ENCODE measurements around the gene MRPL37. TPM values are rescaled to one million over a fixed set of nuclear protein-coding genes. Genes with fewer than 3 reads are reported as not detected.

The MRPL37 gene
- total RNA-seq, 1 experiment from 2014 or later: 180 TPM

DNA sequence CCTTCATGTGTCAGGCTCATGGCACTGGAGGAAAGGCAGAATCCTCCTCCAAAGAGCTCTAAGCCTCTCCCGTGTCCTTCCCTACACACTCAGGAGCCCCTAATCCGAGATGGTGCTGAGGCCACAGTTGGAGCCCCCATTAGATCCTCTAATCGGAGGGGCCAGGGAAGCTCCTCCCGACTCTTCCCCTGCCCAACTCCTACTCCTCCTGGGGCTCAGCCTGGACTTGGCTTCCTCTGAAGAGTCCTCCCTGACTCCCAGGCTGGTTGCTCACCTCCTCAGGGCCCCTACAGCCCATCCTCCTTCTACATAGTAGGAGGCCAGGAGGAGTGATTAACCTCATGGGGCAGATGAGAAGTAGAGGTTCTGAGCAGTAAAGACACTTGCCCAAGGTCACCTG, 25.9 kb upstream of the MRPL37 start:
- POLR2A ChIA-PET (ENCODE audit: unreplicated experiment): no interaction called here

GRCh38 chr1:54176621-54177327, 23.2 kb upstream of the MRPL37 start:
- POLR2A ChIA-PET (ENCODE audit: unreplicated experiment): no interaction called here
- H3K4me3 ChIP-seq: no peak overlapping the region

More for the DNA sequence above, 25.9 kb upstream of the MRPL37 start:
- TF ChIP-seq EZH2 (IDR thresholded peaks at IDR 0.05; ENCODE audit: low read depth) (no peak), CTCF (conservative IDR thresholded peaks at IDR 0.05) (no peak)
- Histone ChIP-seq H3K9me3 (ENCODE audit: insufficient read depth, low read depth) (no peaks in the 10 kb centered on the region), H4K20me1 (ENCODE audit: insufficient read depth) (no peaks in the 10 kb centered on the region), H3K9me2 (ENCODE audit: insufficient read depth) (no peaks in the 10 kb centered on the region), H3K79me2 (ENCODE audit: low read depth) (no peaks in the 10 kb centered on the region), H3K36me3 (ENCODE audit: low read depth) (no peaks in the 10 kb centered on the region), H3K4me2 (no peak overlapping the region), H2AFZ (no peak overlapping the region), H3K27me3 (ENCODE audit: insufficient read depth, low read depth) (no peaks in the 10 kb centered on the region), H3K4me3 (no peak overlapping the region), H3K4me1 (replicated peaks; ENCODE audit: insufficient read depth) (no peaks in the 10 kb centered on the region), H3K27ac (no peak overlapping the region), H3F3A (ENCODE audit: insufficient read depth, low read depth) (no peaks in the 10 kb centered on the region)
- BruUV-seq (replicated peaks): no TSS peak
- DNase-seq: no peak
- intact Hi-C loops (cut with micrococcal nuclease; ENCODE audit: unreplicated experiment): no loop called here
- CTCF ChIA-PET: no interaction called here

DNA sequence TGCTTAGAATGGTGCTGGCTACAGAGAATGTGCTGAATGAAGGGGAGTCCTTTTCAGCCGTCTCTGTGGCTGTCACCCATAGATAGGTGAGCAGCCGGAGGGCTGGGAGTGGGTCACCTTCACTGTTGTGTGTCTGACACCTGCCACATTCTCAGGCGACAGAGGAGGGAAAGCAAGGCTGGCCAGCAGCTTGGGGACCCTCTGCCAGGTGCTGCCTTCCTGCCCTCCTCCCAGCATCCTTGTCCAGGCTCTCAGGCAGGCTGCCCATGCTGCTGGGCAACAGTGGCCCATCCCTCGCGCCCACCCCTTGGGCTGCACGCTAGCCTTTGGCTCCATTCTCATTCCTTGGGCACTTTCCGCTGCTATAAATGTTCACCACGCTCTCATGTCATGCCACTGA, 22.2 kb upstream of the MRPL37 start:
- H3K27ac ChIP-seq: no peak overlapping the region
- H4K20me1 ChIP-seq (ENCODE audit: insufficient read depth): no peaks in the 10 kb centered on the region
- POLR2A ChIA-PET (ENCODE audit: unreplicated experiment): no interaction called here
- no peak overlapping the region for H3K4me2 ChIP-seq
- no peak for DNase-seq
- H3K79me2 ChIP-seq (ENCODE audit: low read depth): no peaks in the 10 kb centered on the region
- no peak overlapping the region for H2AFZ ChIP-seq
- CTCF ChIA-PET: no interaction called here
- no peaks in the 10 kb centered on the region for H3K9me3 ChIP-seq (ENCODE audit: insufficient read depth, low read depth)
- no peaks in the 10 kb centered on the region for H3K36me3 ChIP-seq (ENCODE audit: low read depth)
- no peaks in the 10 kb centered on the region for H3K27me3 ChIP-seq (ENCODE audit: insufficient read depth, low read depth)
- H3K4me3 ChIP-seq: no peak overlapping the region
- no peaks in the 10 kb centered on the region for H3K4me1 ChIP-seq (replicated peaks; ENCODE audit: insufficient read depth)
- no peaks in the 10 kb centered on the region for H3K9me2 ChIP-seq (ENCODE audit: insufficient read depth)
- no peaks in the 10 kb centered on the region for H3F3A ChIP-seq (ENCODE audit: insufficient read depth, low read depth)
- no peak for TF ChIP-seq CTCF (conservative IDR thresholded peaks at IDR 0.05)
- no peak for TF ChIP-seq EZH2 (IDR thresholded peaks at IDR 0.05; ENCODE audit: low read depth)
- BruUV-seq (replicated peaks): no TSS peak
- intact Hi-C loops (cut with micrococcal nuclease; ENCODE audit: unreplicated experiment): no loop called here

More at GRCh38 chr1:54176621-54177327, 23.2 kb upstream of the MRPL37 start:
- Histone ChIP-seq H3K9me2 (ENCODE audit: insufficient read depth) (no peaks in the 10 kb centered on the region), H3K27ac (no peak overlapping the region), H2AFZ (no peak overlapping the region), H3K79me2 (ENCODE audit: low read depth) (no peaks in the 10 kb centered on the region), H3K36me3 (ENCODE audit: low read depth) (no peaks in the 10 kb centered on the region), H3K27me3 (ENCODE audit: insufficient read depth, low read depth) (no peaks in the 10 kb centered on the region), H3K4me2 (no peak overlapping the region), H4K20me1 (ENCODE audit: insufficient read depth) (no peaks in the 10 kb centered on the region), H3K4me1 (replicated peaks; ENCODE audit: insufficient read depth) (no peaks in the 10 kb centered on the region), H3F3A (ENCODE audit: insufficient read depth, low read depth) (no peaks in the 10 kb centered on the region), H3K9me3 (ENCODE audit: insufficient read depth, low read depth) (no peaks in the 10 kb centered on the region)
- no peak for DNase-seq
- TF ChIP-seq CTCF (conservative IDR thresholded peaks at IDR 0.05) (no peak), EZH2 (IDR thresholded peaks at IDR 0.05; ENCODE audit: low read depth) (no peak)
- intact Hi-C loops (cut with micrococcal nuclease; ENCODE audit: unreplicated experiment): no loop called here
- BruUV-seq (replicated peaks): no TSS peak
- CTCF ChIA-PET: no interaction called here
